ENCODE results near the gene ADCYAP1R1.

- TF ChIP-seq FOXA1 (IDR thresholded peaks at IDR 0.05) (no peak), BHLHE40 (IDR thresholded peaks at IDR 0.05; ENCODE audit: borderline replicate concordance) (no peak)
Measured at GRCh38 chr7:31107106-31108090, 55.3 kb downstream of the ADCYAP1R1 start.
